Activated CD4-positive, alpha-beta T cell treated with anti-CD3 and anti-CD28 coated beads, Interleukin-2, amount 50 U/mL, for 4 hours (primary cell): ENCODE data around the gene STARD3.
"Not testable (repeated sequence)": the region's sequence is repeated elsewhere in the genome, so short reads cannot be mapped to it uniquely, and the experiment has no call there.

ENCODE experiments used
- DNase-seq, 2 experiments: peaks; one replicate each; pipeline ENCODE4 v3.0.0-alpha.2; 2020

Gene STARD3

GRCh38 chr17:39697961-39698360, 61.0 kb downstream of the STARD3 start:
- DNase-seq: no peak

DNA sequence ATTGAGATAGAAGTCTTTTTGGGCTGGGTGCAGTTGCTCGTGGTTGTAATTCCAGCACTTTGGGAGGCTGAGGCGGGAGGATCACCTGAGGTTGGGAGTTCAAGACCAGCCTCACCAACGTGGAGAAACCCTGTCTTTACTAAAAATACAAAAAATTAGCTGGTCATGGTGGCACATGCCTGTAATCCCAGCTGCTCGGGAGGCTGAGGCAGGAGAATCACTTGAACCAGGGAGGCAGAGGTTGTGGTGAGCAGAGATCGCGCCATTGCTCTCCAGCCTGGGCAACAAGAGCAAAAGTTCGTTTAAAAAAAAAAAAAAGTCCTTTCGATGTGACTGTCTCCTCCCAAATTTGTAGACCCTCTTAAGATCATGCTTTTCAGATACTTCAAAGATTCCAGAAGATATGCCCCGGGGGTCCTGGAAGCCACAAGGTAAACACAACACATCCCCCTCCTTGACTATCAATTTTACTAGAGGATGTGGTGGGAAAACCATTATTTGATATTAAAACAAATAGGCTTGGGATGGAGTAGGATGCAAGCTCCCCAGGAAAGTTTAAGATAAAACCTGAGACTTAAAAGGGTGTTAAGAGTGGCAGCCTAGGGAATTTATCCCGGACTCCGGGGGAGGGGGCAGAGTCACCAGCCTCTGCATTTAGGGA, 62.3 kb downstream of the STARD3 start:
- DNase-seq: not testable (repeated sequence)

GRCh38 chr17:39699818-39700147, 62.8 kb downstream of the STARD3 start, which contains the start of gene ERBB2:
ERBB2 (plus strand) TSS chr17:39700064; CDS start chr17:39700239, 175 bp downstream.
- DNase-seq: no peak

DNA sequence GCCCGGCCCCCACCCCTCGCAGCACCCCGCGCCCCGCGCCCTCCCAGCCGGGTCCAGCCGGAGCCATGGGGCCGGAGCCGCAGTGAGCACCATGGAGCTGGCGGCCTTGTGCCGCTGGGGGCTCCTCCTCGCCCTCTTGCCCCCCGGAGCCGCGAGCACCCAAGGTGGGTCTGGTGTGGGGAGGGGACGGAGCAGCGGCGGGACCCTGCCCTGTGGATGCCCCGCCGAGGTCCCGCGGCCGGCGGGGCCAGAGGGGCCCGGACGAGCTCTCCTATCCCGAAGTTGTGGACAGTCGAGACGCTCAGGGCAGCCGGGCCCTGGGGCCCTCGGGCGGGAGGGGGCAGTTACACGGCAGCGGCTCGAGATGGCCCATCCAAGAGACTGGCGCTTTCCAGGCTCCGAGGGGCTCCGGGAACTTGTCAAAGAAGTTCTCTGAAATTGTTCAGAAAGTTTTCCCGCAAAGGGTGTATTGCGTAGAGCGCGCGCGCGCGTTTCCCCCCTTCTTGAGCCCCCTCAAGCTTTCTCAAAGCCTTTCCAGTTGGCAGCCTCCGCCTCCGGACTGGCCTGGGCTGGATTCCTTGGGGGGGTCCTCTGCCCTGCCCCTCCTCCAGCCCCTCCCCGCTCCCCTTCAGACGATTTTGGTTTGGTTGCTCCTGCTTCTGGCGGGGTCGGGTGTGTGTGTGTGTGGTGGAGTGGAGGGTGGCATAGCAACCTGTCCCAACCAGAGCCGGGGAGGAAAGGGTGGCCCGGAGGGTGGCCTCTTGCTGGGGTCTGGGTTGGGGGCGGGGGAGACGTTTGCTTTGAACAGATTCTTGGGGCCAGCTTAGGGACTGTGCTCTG, 63.4 kb downstream of the STARD3 start:
- no peak for DNase-seq

GRCh38 chr17:39701012-39701783, 64.3 kb downstream of the STARD3 start:
- DNase-seq: no peak

DNA sequence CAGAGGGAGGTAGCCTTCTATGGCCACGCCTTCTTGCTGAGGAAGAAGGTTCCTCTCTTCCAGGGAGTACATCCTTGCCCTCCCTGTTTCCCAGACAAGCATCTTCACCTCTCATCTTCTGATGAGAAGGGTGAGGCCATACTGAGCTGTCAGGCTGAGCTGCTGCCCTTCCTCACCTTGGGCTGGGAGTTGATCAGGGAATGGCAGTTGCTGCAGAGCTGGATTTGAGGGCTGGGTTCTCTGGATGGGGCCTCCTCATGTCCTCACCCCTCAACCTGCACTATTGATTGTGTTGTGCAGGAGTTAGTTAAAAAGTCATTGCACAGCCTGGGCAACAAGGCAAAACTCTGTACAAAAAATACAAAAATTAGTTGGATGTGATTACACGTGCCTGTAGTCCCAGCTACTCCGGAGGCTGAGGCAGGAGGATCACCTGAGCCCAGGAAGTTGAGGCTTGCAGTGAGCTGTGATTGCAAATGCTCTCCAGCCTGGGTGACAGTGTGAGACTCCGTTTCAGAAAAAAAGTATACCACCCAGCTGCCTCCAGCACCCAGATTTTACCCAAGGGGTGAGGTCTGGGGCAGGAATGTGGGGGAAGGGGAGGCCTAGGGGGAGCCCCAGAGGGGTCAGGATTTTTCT, 65.0 kb downstream of the STARD3 start:
- no peak for DNase-seq

- no peak for DNase-seq
These were observed 66.3 kb downstream of the STARD3 start for GRCh38 chr17:39702901-39703893.

- no peak for DNase-seq
These were observed 67.0 kb downstream of the STARD3 start for GRCh38 chr17:39703913-39704312.

- DNase-seq: no peak
These were observed 68.0 kb downstream of the STARD3 start for GRCh38 chr17:39704821-39705551.

- no peak for DNase-seq
These were observed 68.9 kb downstream of the STARD3 start for GRCh38 chr17:39705786-39706348.

DNA sequence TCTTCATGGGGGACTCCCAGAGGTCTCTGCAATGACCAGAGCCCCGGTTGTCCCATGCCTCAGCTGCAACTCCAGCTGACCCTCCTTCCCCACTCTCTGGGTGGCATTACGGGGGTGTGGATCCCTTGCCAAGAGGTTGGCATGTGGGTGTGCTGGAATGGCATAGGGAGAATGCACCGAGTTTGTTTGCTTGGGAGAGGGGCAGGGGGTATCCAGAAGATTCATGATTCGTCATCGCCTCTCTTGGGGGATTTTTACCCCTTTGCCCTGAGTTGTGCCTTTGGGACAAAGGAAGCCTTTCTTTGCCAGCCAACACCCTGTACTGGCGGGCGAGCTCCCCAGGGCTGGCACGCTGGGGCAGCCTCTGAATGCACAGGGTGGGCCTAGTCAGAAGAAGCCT, 69.4 kb downstream of the STARD3 start:
- no peak for DNase-seq

DNA sequence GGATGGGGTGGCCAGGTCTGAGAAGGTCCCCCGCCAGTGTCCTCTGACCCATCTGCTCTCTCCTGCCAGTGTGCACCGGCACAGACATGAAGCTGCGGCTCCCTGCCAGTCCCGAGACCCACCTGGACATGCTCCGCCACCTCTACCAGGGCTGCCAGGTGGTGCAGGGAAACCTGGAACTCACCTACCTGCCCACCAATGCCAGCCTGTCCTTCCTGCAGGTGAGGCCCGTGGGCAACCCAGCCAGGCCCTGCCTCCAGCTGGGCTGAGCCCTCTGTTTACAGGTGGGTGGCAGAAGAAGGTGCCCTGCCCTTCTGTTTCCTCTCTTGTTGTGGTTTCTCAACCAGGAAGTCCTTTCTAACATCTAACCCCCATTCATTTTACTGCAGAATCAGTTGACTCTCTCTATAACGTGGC, 70.0 kb downstream of the STARD3 start:
- no peak for DNase-seq

DNA sequence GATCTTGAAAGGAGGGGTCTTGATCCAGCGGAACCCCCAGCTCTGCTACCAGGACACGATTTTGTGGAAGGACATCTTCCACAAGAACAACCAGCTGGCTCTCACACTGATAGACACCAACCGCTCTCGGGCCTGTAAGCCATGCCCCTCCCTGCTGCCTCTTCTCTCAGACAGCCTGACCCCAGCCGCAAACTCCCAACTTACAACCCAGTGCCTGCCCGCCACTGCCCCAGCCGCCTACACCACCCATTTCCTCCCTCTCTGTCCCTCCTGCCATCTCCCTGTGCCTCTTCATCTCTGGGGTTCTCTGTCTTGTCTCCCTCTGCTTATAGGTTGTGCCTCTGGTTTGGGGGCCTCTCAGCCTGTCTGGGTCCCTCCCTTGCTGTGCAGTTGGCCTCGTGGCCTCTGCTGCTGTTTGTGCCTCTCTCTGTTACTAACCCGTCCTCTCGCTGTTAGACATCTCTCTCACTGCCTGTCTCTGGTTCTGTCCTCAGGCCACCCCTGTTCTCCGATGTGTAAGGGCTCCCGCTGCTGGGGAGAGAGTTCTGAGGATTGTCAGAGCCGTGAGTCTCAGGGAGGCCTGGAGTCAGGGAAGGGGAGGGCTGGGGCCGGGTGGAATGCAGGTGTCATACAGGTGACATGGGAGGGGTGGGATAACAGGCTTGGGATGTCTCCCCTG, 72.5 kb downstream of the STARD3 start:
- DNase-seq: no peak

DNA sequence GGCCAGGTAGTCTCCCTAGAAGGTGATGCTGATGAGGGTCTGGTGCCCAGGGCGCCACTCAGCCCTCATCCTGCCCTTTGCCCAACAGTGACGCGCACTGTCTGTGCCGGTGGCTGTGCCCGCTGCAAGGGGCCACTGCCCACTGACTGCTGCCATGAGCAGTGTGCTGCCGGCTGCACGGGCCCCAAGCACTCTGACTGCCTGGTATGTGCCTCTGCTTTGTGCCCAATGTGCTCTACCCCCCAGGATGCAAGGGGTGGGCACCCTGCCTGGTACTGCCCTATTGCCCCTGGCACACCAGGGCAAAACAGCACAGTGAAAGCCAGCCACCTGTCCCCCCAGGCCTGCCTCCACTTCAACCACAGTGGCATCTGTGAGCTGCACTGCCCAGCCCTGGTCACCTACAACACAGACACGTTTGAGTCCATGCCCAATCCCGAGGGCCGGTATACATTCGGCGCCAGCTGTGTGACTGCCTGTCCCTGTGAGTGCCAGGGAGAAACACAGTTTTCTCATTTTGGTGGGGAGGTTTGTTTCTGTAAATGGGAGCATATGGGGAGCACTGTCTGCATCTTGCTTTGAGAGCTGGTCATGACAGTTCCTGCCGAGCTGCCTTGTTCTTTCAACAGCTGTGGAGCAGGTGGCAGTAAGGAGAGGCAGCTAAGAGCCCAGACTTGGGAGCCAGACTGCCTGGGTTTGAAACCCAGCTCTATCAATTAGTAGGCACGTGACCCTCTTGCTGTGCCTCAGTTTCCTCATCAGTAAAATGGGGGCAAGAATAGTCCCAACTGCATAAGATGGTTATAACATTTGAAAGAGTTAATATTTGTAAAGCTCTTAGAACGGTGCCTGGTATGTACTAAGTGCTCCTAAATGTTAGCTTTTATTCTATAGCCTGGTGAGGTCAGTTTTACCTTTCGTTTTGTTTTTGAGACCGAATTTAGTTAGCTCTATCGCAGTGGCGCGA, 73.3 kb downstream of the STARD3 start:
- DNase-seq: no peak

- DNase-seq: not testable (repeated sequence)
These were observed 74.1 kb downstream of the STARD3 start for GRCh38 chr17:39711071-39711470.

- DNase-seq: no peak
These were observed 74.9 kb downstream of the STARD3 start for GRCh38 chr17:39711851-39712250.
